ENCODE measurements around the gene LTBP1.

DNA sequence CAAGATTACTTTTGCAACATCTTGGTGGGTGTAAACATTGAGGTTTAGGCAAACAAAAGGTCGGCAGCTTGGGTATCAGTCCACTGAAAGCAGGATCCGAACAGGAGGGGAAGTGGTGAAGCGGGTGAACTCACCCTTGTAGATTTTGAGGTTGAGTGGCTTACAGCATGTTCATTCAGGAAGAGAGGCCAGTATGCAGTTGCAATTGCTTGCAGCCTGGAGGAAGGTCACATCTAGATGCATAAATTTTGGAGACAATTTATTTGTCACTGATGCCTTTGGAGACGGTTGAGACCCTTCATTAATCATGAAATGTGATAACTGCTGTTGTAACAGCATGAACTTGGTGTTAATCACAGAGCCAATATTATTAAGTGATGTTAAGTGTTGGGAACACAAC is 131.1 kb downstream of the LTBP1 start:
- TF ChIP-seq POLR2A (IDR thresholded peaks at IDR 0.05) (no peak), EP300 (IDR thresholded peaks at IDR 0.05) (no peak)

All from ovary (tissue), 1 donor.